Smooth muscle cell (in vitro differentiated cells): ENCODE data around the gene DOCK6. TPM values are rescaled to one million over a fixed set of nuclear protein-coding genes. Genes with fewer than 3 reads are reported as not detected.

ENCODE experiments used
- DNase-seq: peaks from one replicate; lab custom pipeline; 2025; ENCODE audit not compliant: unreplicated experiment; lab: John Stamatoyannopoulos, UW
- H2AFZ ChIP-seq: fragments of 200-600 bp; sonication (generic); 2 replicates; pipeline ENCODE4 v1.6.0; 2016; ENCODE audit warnings: antibody characterized with exemption, low read depth, mild to moderate bottlenecking
- H3F3A ChIP-seq: fragments of 200-600 bp; sonication (generic); 2 replicates; pipeline ENCODE4 v1.6.0; 2017; ENCODE audit warnings: antibody characterized with exemption, low read depth
- H3K27ac ChIP-seq: fragments of 200-600 bp; sonication (generic); 2 replicates; pipeline ENCODE4 v1.5.1; 2016; ENCODE audit warnings: low read depth, mild to moderate bottlenecking
- H3K27me3 ChIP-seq: fragments of 200-600 bp; sonication (generic); 2 replicates; pipeline ENCODE4 v1.6.1; 2016; ENCODE audit warnings: low read depth, mild to moderate bottlenecking
- H3K36me3 ChIP-seq: fragments of 200-600 bp; sonication (generic); 2 replicates; pipeline ENCODE4 v1.5.1; 2016; ENCODE audit warnings: low read depth
- H3K4me1 ChIP-seq: fragments of 200-600 bp; sonication (generic); 2 replicates; pipeline ENCODE4 v1.5.1; 2016; ENCODE audit warnings: low read depth
- H3K4me2 ChIP-seq: fragments of 200-600 bp; sonication (generic); 2 replicates; pipeline ENCODE4 v1.6.0; 2016; ENCODE audit warnings: mild to moderate bottlenecking
- H3K4me3 ChIP-seq: fragments of 200-600 bp; sonication (generic); 2 replicates; pipeline ENCODE4 v1.5.1; 2016; ENCODE audit warnings: mild to moderate bottlenecking
- H3K79me2 ChIP-seq: fragments of 200-600 bp; sonication (generic); 2 replicates; pipeline ENCODE4 v1.6.0; 2016; ENCODE audit warnings: low read depth, mild to moderate bottlenecking
- H3K9ac ChIP-seq: fragments of 200-600 bp; sonication (generic); 2 replicates; pipeline ENCODE4 v1.6.0; 2016; ENCODE audit warnings: low read depth
- H3K9me3 ChIP-seq: fragments of 200-600 bp; sonication (generic); replicated peaks from 2 replicates; pipeline ENCODE4 v1.5.1; 2016; ENCODE audit warnings: low read depth
- H4K20me1 ChIP-seq: fragments of 200-600 bp; sonication (generic); 2 replicates; pipeline ENCODE4 v1.6.0; 2016; ENCODE audit warnings: low read depth
- WGBS: methylation state at CpG from one replicate; pipeline ENCODE4 v1.1.7; 2016; ENCODE audit warnings: low lambda C conversion rate; 5-methylcytosine and 5-hydroxymethylcytosine counted together
- polyA plus RNA-seq: library from polyadenylated mRNA; unstranded; fragments of >200 nt; fragmentation: Nextera tagmentation; extraction: Ambion mirVana; gene quantifications from 2 replicates; pipeline ENCODE4 v1.2.1, GENCODE V29; 2016
- total RNA-seq: library from RNA; depleted of rRNA; stranded (reverse); fragments of >200 nt; gene quantifications from 2 replicates; pipeline ENCODE4 v1.2.3, GENCODE V29; 2014
- TF ChIP-seq, protein P1 (sequence below): fragments of 200-600 bp; sonication (generic); IDR thresholded peaks from 2 replicates; pipeline ENCODE4 v1.5.1; 2017; ENCODE audit warnings: borderline replicate concordance, mild to moderate bottlenecking, antibody characterized with exemption; ENCODE audit not compliant: insufficient read depth, poor library complexity, severe bottlenecking

Gene DOCK6
- total and polyA plus RNA-seq, 2 experiments from 2014 or later = 13.8 to 14.8 TPM

GRCh38 chr19:11261431-11261970 is 823 bp downstream of the DOCK6 start:
- peak overlapping the region; percentile 95 for H3K4me3 ChIP-seq
- H4K20me1 ChIP-seq = no peaks in the 10 kb centered on the region
- peak overlapping the region; percentile 73 for H3K9ac ChIP-seq
- 20% methylated on average over 13 of the region's 18 CpGs for whole genome bisulfite sequencing
- no peaks in the 10 kb centered on the region for H3F3A ChIP-seq
- H2AFZ ChIP-seq = peak overlapping the region; percentile 94
- no peaks in the 10 kb centered on the region for H3K36me3 ChIP-seq
- no peaks in the 10 kb centered on the region for H3K27me3 ChIP-seq
- TF ChIP-seq, protein P1, sequence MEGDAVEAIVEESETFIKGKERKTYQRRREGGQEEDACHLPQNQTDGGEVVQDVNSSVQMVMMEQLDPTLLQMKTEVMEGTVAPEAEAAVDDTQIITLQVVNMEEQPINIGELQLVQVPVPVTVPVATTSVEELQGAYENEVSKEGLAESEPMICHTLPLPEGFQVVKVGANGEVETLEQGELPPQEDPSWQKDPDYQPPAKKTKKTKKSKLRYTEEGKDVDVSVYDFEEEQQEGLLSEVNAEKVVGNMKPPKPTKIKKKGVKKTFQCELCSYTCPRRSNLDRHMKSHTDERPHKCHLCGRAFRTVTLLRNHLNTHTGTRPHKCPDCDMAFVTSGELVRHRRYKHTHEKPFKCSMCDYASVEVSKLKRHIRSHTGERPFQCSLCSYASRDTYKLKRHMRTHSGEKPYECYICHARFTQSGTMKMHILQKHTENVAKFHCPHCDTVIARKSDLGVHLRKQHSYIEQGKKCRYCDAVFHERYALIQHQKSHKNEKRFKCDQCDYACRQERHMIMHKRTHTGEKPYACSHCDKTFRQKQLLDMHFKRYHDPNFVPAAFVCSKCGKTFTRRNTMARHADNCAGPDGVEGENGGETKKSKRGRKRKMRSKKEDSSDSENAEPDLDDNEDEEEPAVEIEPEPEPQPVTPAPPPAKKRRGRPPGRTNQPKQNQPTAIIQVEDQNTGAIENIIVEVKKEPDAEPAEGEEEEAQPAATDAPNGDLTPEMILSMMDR = no peak
- H3K4me2 ChIP-seq = peak overlapping the region; percentile 97
- no peaks in the 10 kb centered on the region for H3K9me3 ChIP-seq
- H3K4me1 ChIP-seq = no peaks in the 10 kb centered on the region
- H3K27ac ChIP-seq = no peak overlapping the region
- H3K79me2 ChIP-seq = peaks cover 10% of the 10 kb centered on the region
- DNase-seq = no peak

GRCh38 chr19:11260996-11261395 is 1.3 kb downstream of the DOCK6 start:
- 87% methylated on average over 5 of the region's 5 CpGs for WGBS

DNA sequence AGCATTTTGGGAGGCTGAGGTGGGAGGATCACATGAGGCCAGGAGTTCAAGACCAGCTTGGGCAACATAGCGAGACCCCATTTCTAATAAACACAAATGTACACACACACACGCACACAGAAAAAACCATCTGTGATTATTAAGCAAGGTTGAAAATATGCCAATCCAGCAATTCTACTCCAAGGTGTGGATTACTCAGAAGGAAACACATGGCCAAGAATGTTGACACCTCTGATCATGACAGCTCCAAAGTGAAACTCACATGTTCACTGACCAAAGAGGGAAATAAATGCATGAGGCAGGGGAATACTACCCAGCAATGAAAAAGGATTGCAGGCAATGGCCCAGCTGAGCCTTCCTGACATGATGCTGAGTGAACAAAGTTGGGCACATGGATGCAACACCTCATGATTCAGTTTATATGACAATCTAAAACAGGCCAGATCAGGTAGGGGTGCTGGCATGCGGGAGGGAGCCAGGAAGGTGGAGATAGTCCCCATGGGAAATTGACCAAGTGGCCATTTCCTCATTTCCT is 4.4 kb downstream of the DOCK6 start:
- DNase-seq = no peak
- no peaks in the 10 kb centered on the region for H3K4me1 ChIP-seq
- no peak overlapping the region for H3K4me3 ChIP-seq
- H3K27me3 ChIP-seq = no peaks in the 10 kb centered on the region
- 100% methylated on average over 3 of the region's 3 CpGs for WGBS
- no peaks in the 10 kb centered on the region for H3F3A ChIP-seq
- H3K27ac ChIP-seq = no peak overlapping the region
- TF ChIP-seq, protein P1 = no peak
- no peaks in the 10 kb centered on the region for H4K20me1 ChIP-seq
- H2AFZ ChIP-seq = no peak overlapping the region
- H3K79me2 ChIP-seq = peaks cover 10% of the 10 kb centered on the region
- no peaks in the 10 kb centered on the region for H3K36me3 ChIP-seq
- H3K9ac ChIP-seq = no peak overlapping the region
- H3K4me2 ChIP-seq = no peak overlapping the region
- no peaks in the 10 kb centered on the region for H3K9me3 ChIP-seq

More at GRCh38 chr19:11260996-11261395, 1.3 kb downstream of the DOCK6 start:
- H3K4me2 ChIP-seq = no peak overlapping the region
- H3K36me3 ChIP-seq = no peaks in the 10 kb centered on the region
- no peaks in the 10 kb centered on the region for H3K4me1 ChIP-seq
- no peaks in the 10 kb centered on the region for H4K20me1 ChIP-seq
- H2AFZ ChIP-seq = no peak overlapping the region
- H3K9me3 ChIP-seq = no peaks in the 10 kb centered on the region
- TF ChIP-seq, protein P1 = no peak
- no peaks in the 10 kb centered on the region for H3F3A ChIP-seq
- no peak overlapping the region for H3K27ac ChIP-seq
- H3K9ac ChIP-seq = no peak overlapping the region
- H3K79me2 ChIP-seq = peaks cover 10% of the 10 kb centered on the region
- no peaks in the 10 kb centered on the region for H3K27me3 ChIP-seq
- DNase-seq = no peak
- H3K4me3 ChIP-seq = peak overlapping the region; percentile 95

DNA sequence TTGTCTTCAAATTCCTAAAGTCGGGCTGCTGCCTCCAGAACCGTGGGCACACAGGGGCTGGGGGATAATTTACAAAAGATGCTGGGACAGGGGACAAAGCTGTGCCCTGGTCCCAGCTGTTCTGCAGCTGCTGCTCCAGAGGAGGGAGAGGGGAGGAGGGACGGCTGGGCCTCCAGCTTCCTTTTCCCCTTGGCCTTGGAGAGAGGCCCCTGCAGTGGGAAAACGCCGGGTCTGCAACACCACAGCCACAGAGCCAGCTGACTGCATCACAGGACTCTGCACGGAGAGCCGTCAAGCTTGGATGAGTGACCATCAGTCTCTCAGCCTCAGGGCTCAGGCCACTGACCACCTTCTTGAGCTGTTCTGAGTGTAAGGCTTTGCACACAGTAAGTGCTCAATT is 6.1 kb downstream of the DOCK6 start:
- TF ChIP-seq, protein P1 = no peak
- no peaks in the 10 kb centered on the region for H3F3A ChIP-seq
- DNase-seq = no peak
- H3K4me2 ChIP-seq = no peak overlapping the region
- H3K27me3 ChIP-seq = no peaks in the 10 kb centered on the region
- no peaks in the 10 kb centered on the region for H3K9me3 ChIP-seq
- no peaks in the 10 kb centered on the region for H3K4me1 ChIP-seq
- H4K20me1 ChIP-seq = no peaks in the 10 kb centered on the region
- no peak overlapping the region for H3K9ac ChIP-seq
- no peak overlapping the region for H2AFZ ChIP-seq
- peaks cover 4% of the 10 kb centered on the region for H3K79me2 ChIP-seq
- WGBS = 36% methylated on average over 7 of the region's 7 CpGs
- H3K4me3 ChIP-seq = no peak overlapping the region
- H3K27ac ChIP-seq = no peak overlapping the region
- H3K36me3 ChIP-seq = no peaks in the 10 kb centered on the region
